Duodenal mucosa (tissue), 2 donors: ENCODE results near the gene ZIK1.

Experiments
- H3K27ac ChIP-seq: one replicate; pipeline ENCODE4 v1.7.0; 2013; ENCODE audit warnings: low read depth, low read length
- H3K27me3 ChIP-seq, 2 donors: one replicate each; pipeline ENCODE4 v1.7.0; 2013; ENCODE audit warnings: low read length in 2 of 2, control low read depth in 1 of 2; ENCODE audit not compliant: insufficient read depth in 2 of 2, control insufficient read depth in 1 of 2
- H3K36me3 ChIP-seq, 2 donors: one replicate each; pipeline ENCODE4 v1.7.0; 2013; ENCODE audit warnings: low read length in 2 of 2, control low read depth in 1 of 2; ENCODE audit not compliant: insufficient read depth in 2 of 2, control insufficient read depth in 1 of 2
- H3K4me1 ChIP-seq, 2 donors: one replicate each; pipeline ENCODE4 v1.7.0; 2013; ENCODE audit warnings: low read length in 2 of 2, control low read depth in 1 of 2; ENCODE audit not compliant: insufficient read depth in 2 of 2, control insufficient read depth in 1 of 2
- H3K4me3 ChIP-seq, 2 donors: one replicate each; pipeline ENCODE4 v1.7.0; 2013; ENCODE audit warnings: low read length in 2 of 2, low read depth in 1 of 2
- H3K9ac ChIP-seq, 2 donors: one replicate each; pipeline ENCODE4 v1.7.0; 2013; ENCODE audit warnings: low read length in 2 of 2, low read depth in 1 of 2
- H3K9me3 ChIP-seq, 2 donors: one replicate each; pipeline ENCODE4 v1.7.0; 2013; ENCODE audit warnings: low read length in 2 of 2, control low read depth in 1 of 2; ENCODE audit not compliant: control insufficient read depth in 1 of 2

The ZIK1 gene

GRCh38 chr19:57599761-57600383, 15.9 kb downstream of the ZIK1 start, which contains the start of gene ZNF530:
ZNF530 (plus strand) TSS chr19:57599885; CDS start chr19:57604346, 4,461 bp downstream.
- H3K4me1 ChIP-seq: peaks cover 4 to 10% of the 10 kb centered on the region in 2 donors
- peaks cover 9 to 17% of the 10 kb centered on the region in 2 donors for H3K36me3 ChIP-seq
- H3K27ac ChIP-seq: no peak within 1 kb of the TSS
- peak within 1 kb of the TSS; percentile 39 to 40 for H3K9ac ChIP-seq
- peak within 1 kb of the TSS; percentile 79 to 85 for H3K4me3 ChIP-seq
- peaks cover 18 to 27% of the 10 kb centered on the region in 2 donors for H3K9me3 ChIP-seq
- no peaks in the 10 kb centered on the region for H3K27me3 ChIP-seq

- Histone ChIP-seq H3K9ac (no peak overlapping the region), H3K4me3 (no peak overlapping the region), H3K9me3 (peaks cover 52 to 64% of the 10 kb centered on the region in 2 donors), H3K27ac (no peak overlapping the region), H3K27me3 (no peaks in the 10 kb centered on the region), H3K36me3 (peaks cover 17 to 36% of the 10 kb centered on the region in 2 donors), H3K4me1 (no peaks in the 10 kb centered on the region)
Observed at GRCh38 chr19:57606931-57607330, 23.0 kb downstream of the ZIK1 start.

GRCh38 chr19:57611113-57611512, 27.2 kb downstream of the ZIK1 start:
- no peak overlapping the region for H3K4me3 ChIP-seq
- no peak overlapping the region for H3K27ac ChIP-seq
- H3K9me3 ChIP-seq: peaks cover 38 to 49% of the 10 kb centered on the region in 2 donors
- H3K36me3 ChIP-seq: peaks cover 4 to 23% of the 10 kb centered on the region in 2 donors
- peaks cover 0 to 7% of the 10 kb centered on the region in 2 donors for H3K4me1 ChIP-seq
- no peak overlapping the region for H3K9ac ChIP-seq
- no peaks in the 10 kb centered on the region for H3K27me3 ChIP-seq

- Histone ChIP-seq H3K4me1 (peaks cover 0 to 7% of the 10 kb centered on the region in 2 donors), H3K27me3 (no peaks in the 10 kb centered on the region), H3K9me3 (peaks cover 51 to 56% of the 10 kb centered on the region in 2 donors), H3K27ac (no peak within 1 kb of the TSS), H3K9ac (peak within 1 kb of the TSS; percentile 71 to 74), H3K36me3 (peaks cover 34 to 45% of the 10 kb centered on the region in 2 donors), H3K4me3 (peak within 1 kb of the TSS; percentile 88 to 98)
Observed at GRCh38 chr19:57613941-57614743, 30.2 kb downstream of the ZIK1 start, which contains the start of gene ZNF134. ZNF134 (plus strand) TSS chr19:57614242; CDS start chr19:57619469, 5,227 bp downstream.

GRCh38 chr19:57615346-57615745, 31.4 kb downstream of the ZIK1 start:
- Histone ChIP-seq H3K9me3 (peaks cover 60 to 68% of the 10 kb centered on the region in 2 donors), H3K27ac (no peak overlapping the region), H3K4me3 (peak overlapping the region; percentile 88 to 98), H3K27me3 (no peaks in the 10 kb centered on the region), H3K4me1 (peaks cover 0 to 7% of the 10 kb centered on the region in 2 donors), H3K9ac (no peak overlapping the region), H3K36me3 (peaks cover 46 to 57% of the 10 kb centered on the region in 2 donors)

GRCh38 chr19:57620673-57621348, 36.9 kb downstream of the ZIK1 start:
- peak overlapping the region; percentile 40 to 43 for H3K4me3 ChIP-seq
- H3K36me3 ChIP-seq: peaks cover 73 to 80% of the 10 kb centered on the region in 2 donors
- peaks cover 95 to 98% of the 10 kb centered on the region in 2 donors for H3K9me3 ChIP-seq
- no peaks in the 10 kb centered on the region for H3K27me3 ChIP-seq
- H3K4me1 ChIP-seq: no peaks in the 10 kb centered on the region
- no peak overlapping the region for H3K9ac ChIP-seq
- no peak overlapping the region for H3K27ac ChIP-seq

GRCh38 chr19:57623091-57623490, 39.1 kb downstream of the ZIK1 start:
- no peak overlapping the region for H3K27ac ChIP-seq
- peak overlapping the region; percentile 37 to 40 for H3K4me3 ChIP-seq
- peaks cover 84 to 85% of the 10 kb centered on the region in 2 donors for H3K9me3 ChIP-seq
- no peaks in the 10 kb centered on the region for H3K27me3 ChIP-seq
- H3K36me3 ChIP-seq: peaks cover 50 to 58% of the 10 kb centered on the region in 2 donors
- H3K4me1 ChIP-seq: no peaks in the 10 kb centered on the region
- no peak overlapping the region for H3K9ac ChIP-seq

GRCh38 chr19:57632987-57633831, 49.3 kb downstream of the ZIK1 start, which contains the start of gene ZNF211:
ZNF211 (plus strand) TSS chr19:57633168; CDS start chr19:57633347, 179 bp downstream.
- Histone ChIP-seq H3K4me3 (peak within 1 kb of the TSS; percentile 87 to 90), H3K4me1 (peaks cover 7 to 12% of the 10 kb centered on the region in 2 donors), H3K36me3 (peaks cover 14 to 31% of the 10 kb centered on the region in 2 donors), H3K9me3 (peaks cover 22 to 27% of the 10 kb centered on the region in 2 donors), H3K27me3 (no peaks in the 10 kb centered on the region), H3K9ac (peak within 1 kb of the TSS; percentile 63 to 77), H3K27ac (peak within 1 kb of the TSS; percentile 47)

GRCh38 chr19:57633832-57634131, 49.8 kb downstream of the ZIK1 start:
- H3K4me3 ChIP-seq: peak overlapping the region; percentile 87 to 90
- peaks cover 14 to 34% of the 10 kb centered on the region in 2 donors for H3K36me3 ChIP-seq
- H3K27me3 ChIP-seq: no peaks in the 10 kb centered on the region
- H3K27ac ChIP-seq: no peak overlapping the region
- peak overlapping the region; percentile 63 to 77 for H3K9ac ChIP-seq
- peaks cover 22 to 32% of the 10 kb centered on the region in 2 donors for H3K9me3 ChIP-seq
- H3K4me1 ChIP-seq: peaks cover 7 to 12% of the 10 kb centered on the region in 2 donors
